SHP77 (cell line): ENCODE results near the gene CUX1.

Experiments
- DNase-seq, 2 experiments: peaks; one replicate each; lab custom pipeline; 2025; lab: John Stamatoyannopoulos, UW

Gene CUX1

DNA sequence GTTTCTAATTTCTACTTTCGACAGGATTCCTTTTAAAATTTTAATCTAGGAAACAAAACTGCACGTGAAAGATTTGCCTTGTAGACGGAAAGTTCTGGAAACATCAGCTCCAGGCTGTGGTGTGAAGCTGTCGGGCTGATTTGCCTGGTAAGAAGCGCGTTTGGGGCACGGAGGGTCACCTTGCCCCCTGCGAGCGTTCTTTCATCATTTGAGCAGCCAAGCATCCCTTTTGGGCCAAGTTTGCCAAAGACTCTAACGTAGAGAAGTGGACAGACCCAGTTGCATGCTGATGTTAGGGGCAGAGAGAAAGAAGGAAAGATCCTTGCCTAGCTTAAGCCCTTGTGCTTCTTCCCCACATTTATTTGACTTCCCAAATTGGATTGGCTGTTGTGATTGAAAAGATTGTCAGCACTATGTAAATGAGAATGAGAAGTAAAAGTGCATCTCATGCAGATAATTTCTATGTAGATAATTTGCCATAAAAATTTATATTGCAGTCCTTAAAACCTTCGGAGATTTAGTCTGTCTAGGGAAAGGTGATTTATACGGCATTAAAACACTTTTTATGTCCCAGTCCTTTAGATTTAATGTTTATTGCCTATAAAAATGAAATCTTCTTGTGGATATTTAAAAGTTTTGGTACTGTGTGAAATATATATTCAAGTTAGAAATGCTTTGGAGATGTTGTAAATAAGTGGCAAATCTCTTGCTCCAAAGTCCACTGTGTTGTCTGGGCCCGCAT lies 76.1 kb downstream of the CUX1 start:
- no peak for DNase-seq

DNA sequence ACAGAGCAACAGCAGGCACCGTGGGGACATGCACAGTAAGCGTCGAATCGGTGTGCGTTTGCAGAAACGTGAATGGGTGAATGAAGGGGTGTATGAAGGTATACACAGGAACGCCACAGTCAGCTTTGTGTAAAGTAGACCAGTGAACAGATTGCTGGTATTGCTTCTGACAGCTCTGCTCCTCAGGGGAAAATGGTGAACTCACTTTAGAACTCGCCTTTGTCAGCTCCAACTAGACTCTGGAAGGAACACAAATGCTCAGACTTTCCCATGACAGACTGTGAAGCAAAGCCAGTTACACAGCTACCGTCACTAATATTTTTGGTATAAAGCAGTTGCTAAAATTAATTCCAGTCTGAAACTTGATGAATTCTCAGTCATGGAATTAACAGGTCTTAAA lies 78.9 kb downstream of the CUX1 start:
- DNase-seq = no peak

DNA sequence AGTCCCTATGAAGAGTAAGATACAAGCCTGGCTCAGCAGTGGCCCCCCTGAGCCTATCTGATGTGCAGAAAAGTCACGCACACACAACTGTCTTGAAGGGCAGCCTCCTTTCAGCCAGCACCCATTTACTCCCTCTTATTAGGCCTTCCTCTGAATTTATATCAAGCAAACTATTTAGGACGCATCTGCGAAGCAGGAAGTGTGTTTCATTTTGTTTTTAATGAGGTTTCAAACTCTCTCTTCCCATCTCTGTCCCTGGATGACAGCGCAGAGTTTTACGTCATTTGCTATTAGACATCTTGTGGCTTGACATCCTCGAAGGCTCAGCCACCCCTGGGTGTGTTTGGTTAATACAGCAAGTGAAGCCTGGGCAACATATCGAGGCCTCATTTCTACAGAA lies 79.5 kb downstream of the CUX1 start:
- DNase-seq = no peak

DNA sequence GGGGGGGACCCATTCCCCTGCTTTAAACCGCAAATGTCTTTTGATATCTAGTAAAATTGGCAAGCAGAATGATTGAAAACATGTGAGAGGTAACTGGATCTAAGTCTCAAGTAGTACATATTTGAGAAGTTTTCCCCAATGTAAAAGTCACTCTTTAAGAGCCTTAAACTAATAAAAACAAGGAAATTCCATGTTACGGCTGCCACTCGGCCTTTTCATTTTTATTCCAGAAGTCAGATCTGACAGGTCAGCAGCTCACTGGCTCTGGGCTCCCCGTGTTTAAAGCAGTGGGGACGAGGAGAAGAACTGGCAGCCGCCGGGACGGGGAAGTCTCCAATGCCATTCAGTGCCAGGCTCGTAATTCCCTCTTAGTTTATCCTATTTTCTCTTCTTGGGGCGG lies 80.7 kb downstream of the CUX1 start:
- DNase-seq = no peak

DNA sequence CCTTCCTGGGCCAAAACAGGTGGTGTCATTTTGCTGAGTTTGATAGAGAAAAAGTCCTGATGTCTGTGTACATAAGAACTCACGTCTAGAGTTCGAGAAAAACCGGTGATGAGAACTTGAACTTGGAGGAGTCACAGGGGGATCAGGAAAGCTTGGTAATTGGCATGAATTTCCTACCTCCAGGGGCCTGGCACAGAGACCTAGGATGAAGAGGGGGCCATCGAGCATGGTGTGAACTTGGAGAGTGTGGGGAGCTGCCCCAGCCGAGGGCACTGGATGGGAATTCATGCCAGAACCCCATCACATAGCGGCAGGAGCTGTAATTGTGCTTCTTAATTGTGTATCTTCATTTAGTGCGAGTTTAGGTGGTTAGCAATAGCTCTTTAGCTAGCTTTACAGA lies 82.2 kb downstream of the CUX1 start:
- DNase-seq = no peak

DNA sequence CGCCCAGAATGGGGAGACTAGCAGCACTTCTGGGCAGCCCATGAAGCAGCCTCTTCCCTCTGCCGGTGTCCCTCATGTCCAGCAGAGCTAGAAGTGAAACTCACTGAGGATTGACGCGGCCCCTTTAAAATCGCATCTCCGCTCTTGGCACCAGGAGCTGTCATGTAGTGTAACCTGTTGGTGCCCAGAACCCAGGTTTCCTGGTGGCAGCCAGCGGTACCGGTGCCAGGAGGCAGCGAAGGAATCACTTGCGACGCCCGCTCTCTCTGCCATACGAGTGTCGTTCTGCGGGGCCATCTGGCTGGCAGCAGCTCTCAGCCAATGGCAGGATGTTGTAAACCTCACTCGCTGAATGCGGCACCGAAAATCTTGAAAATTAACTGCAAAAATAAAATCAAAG lies 82.7 kb downstream of the CUX1 start:
- no peak for DNase-seq

DNA sequence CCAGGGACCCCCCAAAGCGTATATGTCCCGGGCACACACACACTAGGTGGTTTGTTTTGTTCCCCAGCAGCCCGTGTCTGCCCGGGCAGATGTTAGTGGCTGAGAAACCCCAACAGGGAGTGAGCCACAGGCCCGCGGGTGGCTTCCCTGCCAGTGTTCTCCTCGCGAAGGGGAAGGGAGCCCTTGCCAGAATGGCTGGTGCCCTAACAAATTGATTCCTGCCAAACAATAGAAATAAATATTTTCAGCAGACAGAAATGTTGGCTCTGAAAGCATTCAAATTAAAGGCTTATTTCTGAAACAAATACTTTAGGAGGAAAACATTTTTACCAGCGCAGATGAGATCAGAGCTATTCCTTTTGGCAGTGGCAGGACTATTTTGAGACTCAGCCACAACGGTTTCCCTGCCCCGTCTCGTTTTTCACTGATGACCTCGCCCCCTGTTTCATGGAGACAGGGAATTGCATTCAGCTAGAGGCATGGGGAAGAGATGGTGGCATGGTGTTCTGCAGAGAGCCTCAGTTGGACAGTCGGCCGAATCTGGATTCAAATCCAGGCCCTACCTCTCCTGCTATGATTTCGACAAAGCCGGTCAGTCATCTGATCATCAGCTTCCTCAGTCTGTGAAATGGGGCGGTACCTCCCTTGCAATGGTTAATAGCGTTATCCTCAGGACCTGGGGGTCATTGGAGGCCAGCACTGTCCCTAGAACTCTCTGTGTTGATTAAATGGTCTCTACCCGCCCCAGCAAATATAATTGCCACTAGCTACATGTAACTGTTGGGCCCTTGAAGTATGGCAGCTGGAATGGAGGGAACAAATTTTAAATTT lies 84.5 kb downstream of the CUX1 start:
- DNase-seq = no peak

DNA sequence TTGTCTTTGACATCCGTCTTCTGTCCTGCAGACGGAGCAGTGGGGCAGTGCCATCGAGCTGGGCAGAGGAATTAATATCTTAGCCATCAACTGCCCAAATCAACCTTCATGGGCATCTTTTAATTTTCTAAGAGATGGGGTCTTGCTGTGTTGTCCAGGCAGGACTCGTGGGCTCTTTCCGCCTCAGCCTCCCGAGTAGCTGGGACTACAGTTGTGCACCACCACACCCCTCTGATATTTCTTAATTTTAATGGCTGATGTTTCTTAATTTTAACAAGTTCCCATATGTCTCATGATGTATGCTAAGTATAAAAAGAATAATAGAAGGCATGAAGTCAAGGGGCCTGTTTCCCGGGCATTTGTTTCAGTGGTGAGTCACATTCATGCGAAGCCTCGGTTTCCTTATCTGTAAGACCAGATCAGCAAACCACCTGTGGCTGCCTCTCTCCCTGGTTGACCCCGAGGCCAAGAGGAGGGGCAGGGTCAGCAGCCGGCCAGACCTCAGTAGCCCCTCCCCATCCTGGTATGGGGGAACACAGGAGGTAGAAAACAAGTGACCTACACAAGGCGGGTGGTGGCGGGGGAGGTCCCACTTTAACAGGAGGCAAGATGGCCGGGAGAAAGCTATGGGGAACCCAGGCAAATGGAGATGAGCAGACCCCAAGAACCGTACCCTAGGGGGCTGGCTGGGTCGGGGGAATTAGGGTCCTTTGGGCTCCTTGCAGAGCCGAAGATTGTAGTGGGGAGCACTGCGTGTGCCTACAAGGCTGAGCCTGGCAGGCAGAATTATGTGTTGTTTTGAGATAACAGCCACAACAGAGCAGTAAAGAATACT lies 85.5 kb downstream of the CUX1 start:
- no peak for DNase-seq

DNA sequence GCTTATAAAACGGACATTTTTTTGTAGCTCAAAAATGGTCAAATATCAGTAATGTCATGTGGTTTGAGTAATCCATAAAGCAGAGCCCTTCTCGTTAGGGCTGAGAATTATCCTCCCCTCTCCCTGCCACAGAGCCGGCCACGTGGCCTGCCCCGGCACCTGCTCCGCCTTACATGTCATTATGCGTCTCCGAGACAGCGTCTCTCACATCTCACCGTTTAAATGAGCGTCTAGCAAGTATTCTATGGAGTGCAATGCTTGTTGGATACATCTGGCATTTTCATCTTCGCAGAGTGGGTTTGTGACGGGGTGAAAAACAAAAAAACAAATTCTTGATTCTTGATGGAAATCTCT lies 86.1 kb downstream of the CUX1 start:
- DNase-seq = no peak

DNA sequence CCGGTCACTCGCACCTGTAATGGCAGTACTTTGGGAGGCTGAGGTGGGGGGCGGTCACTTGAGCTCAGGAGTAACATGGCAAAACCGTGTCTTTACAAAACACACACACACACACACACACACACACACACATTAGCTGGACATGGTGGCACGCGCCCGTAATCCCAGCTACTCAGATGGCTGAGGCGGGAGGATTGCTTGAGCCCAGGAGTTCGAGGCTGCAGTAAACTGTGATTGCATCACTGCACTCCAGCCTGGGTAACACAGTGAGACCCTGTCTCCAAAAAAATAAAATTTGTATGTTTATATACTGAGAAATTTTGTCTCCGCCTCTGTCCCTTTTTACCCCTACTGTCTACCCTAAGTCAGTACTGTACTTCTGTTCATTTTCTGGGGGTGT lies 86.6 kb downstream of the CUX1 start:
- no peak for DNase-seq

DNA sequence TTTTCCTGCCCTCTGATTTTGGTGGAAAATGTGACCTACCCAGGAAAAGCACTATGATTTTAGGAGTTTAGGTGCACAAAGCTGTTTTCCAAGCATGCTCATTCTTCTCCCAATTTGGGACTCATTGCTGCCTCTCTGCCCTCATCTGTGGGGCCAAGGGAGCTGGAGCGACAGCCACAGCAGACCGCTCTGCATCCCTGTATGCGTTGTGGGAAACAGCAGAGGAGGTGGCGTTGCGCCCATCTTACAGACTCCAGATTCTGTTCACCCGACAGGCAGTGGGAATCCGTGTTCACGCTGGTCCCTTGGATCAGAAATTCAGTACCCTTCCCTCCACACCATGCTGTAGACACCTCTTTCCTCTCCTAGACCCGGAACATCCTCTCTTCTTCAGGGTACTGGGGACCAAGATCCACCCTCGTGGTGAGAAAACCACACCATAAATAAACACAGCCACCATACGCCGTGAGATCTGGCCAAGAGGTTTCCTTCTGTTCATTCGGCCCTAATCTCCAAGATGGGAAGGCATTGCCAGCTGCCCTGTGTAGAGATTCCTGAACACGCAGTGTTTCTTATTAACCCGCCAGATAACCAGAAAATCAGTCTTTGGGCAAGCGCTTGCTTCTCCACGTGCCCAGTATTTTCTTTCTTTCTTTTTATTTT lies 87.9 kb downstream of the CUX1 start:
- no peak for DNase-seq

DNA sequence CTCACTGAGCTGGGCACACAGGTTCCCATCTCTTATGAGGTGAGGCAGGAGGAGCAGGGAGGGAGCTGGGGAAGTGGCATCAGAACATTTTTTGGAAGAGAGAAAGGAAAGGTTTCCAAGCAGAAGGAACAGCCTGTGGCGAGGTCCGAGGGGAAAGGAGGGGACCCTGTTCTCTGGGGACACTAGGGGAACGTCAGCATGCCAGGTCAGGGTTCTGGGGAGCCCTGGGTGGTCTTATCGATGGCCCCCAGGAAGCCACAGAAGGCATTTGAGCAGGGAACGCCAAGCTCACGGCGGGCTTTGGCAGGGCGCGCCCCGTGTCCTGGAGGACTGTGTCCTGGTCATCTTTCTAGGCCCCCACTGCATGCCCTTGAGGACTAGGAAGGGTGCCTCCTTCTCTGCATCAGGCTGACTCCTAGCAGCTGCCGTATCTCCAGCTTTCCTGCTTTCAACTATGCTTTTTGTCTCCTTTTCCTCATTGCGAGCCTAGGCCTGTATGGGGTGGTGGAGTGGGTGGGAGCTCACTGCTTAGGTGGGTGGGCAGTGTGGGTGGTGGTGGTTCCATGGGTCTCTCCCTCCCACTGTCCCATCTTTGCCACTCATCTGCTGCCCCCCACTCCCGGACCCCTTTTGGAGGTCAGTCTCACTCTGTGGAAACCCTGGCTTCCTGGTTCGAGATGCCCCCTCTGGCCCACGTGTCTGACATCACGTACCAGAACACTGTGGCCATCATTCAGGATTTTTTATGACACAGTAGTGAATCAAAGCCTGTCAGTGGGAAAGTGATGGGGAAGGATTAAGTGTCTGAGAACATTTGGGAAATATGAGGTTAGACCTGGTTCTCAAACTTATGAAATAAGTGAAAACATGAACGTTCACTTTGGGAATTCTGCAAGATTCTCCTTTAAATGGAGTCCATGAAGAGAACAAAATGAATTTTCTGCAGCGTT lies 89.1 kb downstream of the CUX1 start:
- no peak for DNase-seq

DNA sequence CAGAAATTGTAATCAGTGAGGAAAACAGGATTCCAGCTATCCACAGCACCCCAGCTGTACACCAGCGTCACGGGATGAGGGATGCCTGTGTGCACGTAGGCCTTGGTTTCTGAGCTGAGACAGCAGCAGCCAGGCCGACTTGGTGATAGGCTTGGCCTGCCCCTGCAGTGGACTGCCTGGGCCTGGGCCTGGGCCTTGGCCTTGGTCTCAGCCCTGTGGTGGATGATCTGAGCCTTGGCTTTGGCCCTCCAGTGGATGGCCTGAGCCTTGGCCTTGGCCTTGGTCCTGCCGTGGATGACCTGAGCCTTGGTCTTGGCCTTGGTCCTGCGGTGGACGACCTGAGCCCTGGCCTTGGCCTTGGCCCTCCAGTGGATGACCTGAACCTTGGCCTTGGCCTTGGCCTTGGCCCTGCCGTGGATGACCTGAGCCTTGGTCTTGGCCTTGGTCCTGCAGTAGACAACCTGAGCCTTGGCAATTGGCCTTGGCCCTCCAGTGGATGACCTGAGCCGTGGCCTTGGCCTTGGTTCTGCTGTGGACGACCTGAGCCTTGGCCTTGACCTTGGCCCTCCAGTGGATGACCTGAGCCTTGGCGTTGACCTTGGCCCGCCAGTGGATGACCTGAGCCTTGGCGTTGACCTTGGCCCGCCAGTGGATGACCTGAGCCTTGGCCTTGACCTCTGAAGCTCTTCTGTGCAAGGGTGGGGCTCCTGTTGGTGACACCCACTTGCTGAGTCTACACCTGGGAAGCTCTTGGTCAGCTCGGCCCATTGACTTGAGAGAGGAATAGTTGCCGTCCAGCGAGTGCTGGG lies 93.8 kb downstream of the CUX1 start:
- no peak for DNase-seq

DNA sequence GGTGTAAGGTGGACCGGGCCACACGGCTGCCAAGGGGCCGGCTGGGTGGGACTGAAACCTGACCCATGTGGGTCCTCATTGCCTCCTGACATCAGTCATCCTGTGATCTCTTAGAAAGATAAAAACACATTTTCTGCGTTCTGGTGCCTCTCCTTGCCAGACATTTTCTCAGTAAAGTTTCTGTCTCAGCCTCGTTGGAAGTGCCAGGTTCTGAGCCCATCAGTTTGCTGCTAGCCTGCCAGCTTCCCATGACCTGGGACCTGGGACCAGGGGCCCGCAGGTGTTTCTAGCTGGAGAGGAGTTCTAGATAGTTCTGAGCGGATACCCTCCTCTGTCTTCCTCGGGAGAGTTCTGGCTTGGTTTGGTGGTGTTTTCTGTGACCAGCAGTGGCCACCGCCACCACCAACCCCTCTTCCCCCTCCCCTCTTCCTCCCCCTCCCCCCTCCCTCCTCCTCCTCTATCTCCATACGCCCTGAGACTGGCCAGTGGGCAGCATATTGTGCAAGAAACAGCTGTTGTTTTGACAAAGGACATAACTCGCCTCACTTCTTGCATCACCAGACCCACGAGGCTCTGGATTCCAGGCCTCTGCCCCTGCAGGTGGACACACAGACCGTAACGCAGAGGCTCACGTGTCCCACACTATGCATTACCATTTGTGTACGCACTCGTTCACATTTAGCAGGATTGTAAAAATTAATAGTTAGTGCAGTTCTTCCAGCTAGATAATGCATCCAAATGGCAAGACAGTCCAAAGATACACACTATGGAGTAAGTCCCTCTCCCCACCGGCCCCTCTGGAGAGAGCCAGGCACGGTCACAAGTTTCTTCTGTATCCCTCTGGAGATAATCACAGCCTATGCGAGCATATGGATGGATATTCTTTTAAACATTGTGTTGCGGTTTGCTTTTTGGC lies 94.6 kb downstream of the CUX1 start:
- peak; percentile 40 to 51 for DNase-seq

DNA sequence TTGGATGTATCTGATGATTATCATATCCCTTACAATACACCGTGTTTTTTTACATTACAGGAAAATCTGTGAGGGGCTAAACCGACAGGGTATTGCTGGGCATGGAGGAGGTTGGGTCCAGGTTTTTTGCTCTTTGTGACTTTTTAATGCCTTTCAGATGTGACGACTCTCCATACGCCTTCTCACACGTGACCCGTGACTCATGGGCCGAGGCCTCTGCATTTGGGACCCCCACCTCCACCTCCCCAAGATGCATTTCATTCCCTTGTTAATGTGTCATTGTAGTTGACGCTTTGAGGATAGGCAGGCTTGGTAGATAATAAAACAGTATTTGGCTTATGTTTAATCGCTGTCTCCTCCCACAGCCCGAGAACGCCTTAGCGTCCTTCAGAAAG lies 95.3 kb downstream of the CUX1 start:
- DNase-seq = no peak

DNA sequence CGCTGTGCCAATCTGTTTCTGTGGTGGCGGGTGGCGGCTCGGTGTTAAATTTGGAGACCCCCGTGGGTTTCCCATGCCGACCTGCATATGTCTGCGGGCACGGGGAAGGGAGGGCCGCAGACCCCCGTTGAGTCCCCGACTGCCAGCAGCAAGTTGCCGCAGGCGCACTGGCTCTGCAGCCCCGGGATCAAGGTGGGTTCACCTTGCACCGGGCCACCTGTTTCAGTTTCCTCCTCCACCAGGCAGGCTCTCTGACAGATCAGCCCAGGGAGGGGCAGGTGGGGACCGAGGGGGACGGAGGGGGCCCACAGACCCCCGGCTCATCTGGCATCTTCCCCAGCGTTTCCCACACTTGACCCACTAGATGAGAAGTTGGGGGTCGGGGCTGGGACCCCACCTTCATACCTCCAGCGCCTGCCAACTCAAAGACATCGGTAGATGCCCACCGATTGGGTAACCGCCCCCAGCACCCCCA lies 95.9 kb downstream of the CUX1 start:
- no peak for DNase-seq

DNA sequence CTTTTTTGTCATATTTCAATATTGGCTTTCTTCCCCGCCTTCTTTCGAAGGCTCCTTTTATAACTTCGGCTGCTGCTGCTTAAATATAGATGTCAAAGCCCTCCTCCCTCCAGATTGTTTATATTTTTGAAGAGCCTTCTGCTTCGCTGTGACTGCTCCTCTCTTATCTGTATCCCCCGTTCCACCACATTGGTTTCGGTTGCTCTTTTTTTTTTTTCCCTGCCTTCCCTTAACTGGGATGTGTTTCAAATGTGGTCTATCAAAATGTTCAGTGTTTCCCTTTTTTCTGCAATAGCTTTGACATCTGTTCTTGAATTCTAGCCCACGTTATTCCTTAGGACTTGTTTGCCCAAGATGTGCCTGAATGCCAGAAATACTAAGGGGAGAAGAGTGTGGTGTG lies 96.4 kb downstream of the CUX1 start:
- DNase-seq = no peak

DNA sequence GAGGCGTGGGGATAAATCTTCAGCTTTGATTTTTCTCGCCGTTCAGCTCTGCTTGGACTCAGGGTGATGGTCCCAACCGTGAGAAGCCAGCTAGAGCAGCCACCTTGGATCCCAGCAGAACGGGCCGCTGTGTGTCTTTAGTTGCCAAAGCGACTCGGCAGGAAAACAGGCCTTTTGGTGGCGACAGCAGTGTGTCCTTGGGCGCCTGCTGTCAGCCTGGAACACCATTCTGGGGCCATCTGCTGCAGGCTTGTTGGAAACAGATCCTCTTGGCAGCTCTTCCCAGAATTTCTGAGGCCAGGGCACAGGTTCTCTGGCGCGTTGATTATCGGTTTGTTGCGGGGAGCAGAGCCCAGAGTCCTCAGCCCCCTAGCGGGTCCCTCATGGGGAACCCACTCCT lies 97.6 kb downstream of the CUX1 start:
- DNase-seq = no peak
